SKM-1 treated with dmso at 0.1 percent for 144 hours (cell line): ENCODE results near the gene LTN1.
"Not testable (repeated sequence)": the region's sequence is repeated elsewhere in the genome, so short reads cannot be mapped to it uniquely, and the experiment has no call there.

ENCODE experiments used
- DNase-seq: peaks from one replicate; lab custom pipeline; 2025; ENCODE audit not compliant: unreplicated experiment; lab: John Stamatoyannopoulos, UW

The LTN1 gene

DNA sequence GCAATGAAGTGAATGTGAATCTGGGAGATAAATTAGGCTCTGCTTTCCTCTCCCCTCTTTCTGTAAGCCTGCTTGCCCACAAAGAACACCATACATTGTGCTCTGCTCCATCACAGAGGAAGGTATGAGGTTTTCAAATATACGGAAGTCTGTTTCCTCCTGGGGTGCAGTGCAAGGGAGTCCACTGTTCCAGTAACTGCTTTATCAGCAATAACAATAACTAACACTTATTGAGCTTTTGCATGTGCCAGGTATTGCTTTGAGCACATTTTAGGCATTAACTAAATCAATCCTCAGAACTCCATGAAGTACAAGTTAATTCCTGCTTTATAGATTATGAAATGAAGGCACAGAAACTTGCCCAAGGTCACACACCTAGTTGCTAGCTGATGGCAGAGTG lies 10.0 kb downstream of the LTN1 start:
- DNase-seq, result no peak

DNA sequence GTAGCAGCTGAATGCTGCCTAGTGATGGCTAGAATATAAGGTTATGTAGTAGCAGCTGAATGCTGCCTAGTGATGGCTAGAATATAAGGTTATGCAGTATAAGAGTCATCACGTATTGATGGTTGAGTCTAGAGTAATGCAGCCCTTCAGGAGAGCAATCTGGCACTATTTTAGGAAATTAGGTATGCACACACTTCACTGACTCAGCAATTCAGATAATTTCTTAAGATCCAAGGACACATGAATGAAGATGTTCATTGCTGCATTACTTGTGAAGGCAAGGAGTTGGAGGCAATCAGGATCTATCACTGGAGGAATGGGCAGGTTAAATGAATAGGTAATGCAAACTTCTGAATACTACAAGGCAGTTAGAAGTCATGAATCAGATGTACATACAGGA lies 13.6 kb downstream of the LTN1 start:
- DNase-seq, result no peak

DNA sequence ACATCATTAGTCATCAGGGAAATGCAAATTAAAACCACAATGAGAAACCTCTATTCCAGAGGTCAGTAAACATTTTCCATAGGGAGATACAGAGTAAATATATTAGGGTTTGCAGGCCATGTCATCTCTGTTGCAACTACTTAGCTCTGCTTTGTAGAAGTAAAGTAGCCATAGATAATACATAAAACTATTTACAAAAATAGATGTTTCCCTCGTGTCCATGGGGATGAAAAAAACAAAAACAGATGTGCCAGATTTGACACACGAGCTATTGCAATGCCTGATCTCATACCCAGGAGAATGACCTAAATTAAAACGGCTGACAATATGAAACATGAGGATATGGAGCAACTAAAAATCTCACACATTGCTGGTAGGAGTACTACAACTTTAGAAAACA lies 17.3 kb downstream of the LTN1 start:
- no peak for DNase-seq

DNA sequence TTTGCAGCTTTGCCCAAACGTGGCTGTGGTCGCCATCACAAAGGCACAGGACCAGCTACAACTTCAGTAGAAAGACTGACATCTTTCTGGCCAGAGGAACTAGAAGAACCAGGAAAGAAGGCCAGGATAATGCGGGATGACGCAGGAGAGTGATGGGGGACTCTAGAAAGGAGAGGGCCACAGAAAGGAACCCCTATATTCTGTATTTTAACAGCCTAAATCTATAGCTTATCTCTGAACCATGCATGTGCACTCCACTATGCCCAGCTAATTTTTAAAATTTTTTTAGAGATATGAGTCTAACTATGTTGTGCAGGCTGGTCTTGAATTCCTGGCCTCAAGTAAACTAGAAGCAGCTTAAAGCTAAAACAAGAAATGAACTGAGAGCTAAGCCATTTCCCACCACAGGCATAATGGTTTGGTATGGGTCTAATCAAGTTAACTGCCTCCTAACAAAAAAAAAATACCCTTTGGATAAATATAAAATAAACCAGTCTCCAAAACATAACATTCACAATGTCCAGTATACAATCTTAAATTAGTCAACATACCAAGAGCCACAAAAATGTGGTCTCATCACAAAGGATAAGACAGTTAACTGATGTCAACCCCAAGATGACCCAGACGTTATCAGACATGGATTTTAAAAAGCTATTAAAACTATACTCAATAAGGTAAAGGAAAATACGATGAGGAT lies 18.0 kb downstream of the LTN1 start:
- DNase-seq, result no peak

DNA sequence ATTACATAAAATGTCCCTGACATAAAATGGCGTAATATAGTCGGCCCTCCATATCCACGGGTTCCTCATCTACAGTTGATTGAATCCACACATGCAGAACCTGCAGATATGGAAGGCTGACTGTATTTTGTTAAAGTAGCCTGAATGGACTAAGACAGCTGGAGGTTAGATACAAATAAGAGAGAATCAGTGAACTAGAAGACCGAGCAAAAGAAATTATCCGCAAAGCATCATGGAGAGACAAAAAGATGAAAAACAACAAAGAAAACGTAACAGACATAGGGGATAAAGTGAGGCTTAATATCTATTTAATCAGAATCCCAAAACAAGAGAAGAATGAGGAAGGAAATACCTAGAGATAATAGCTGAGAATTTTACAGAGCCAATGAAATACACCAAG lies 20.3 kb downstream of the LTN1 start:
- no peak for DNase-seq

DNA sequence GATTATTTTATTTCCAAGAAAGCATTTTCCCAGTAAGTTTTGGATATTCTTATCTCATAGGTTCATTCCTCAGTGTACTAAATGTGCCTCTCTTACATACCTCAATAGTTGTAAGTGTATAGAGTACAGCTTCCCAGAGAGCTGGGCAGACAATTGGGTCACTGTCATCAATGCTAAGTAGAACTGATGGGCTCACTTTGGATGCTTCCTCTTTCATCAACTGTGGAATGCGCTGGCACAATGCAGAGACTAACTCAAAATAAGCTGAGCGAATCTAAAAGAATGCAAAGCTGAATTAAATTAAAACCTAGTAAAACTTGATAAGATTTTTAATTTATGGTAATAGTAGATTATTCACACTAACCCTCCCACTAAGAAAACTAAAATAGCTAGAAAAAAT lies 21.5 kb downstream of the LTN1 start:
- DNase-seq, result no peak

DNA sequence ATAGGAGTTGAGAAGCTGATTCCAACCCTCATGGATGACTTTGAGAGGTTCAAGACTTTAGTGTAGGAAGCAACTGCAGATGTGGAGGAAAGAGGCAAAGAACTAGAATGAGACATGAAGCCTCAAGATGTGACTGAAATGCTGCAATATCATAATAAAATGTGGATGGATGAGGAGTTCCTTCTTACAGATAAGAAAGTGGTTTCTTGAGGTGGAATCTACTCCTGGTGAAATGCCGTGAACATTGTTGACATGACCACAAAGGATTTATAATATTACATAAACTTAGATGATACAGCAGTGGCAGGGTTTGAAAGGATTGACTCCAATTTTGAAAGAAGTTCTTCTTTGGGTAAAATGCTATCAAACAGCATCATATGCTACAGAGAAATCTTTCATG lies 28.8 kb downstream of the LTN1 start:
- DNase-seq, result no peak

DNA sequence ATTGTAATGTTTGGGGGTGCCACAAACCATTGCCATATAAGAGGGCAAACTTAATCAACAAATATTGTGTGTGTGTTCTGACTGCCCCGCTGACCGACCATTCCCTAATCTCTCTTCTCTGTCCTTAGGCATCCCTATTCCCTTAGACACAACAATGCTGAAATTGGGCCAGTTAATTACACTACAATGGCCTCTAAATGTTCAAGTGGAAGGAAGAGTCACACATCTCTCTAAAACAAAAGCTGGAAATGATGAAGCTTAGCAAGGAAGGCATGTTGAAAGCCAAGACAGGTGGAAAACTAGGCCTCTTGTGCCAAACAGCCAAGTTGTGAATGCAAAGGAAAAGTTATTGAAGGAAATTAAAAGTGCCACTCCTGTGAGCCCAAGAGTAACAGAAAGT lies 30.2 kb downstream of the LTN1 start:
- no peak for DNase-seq

DNA sequence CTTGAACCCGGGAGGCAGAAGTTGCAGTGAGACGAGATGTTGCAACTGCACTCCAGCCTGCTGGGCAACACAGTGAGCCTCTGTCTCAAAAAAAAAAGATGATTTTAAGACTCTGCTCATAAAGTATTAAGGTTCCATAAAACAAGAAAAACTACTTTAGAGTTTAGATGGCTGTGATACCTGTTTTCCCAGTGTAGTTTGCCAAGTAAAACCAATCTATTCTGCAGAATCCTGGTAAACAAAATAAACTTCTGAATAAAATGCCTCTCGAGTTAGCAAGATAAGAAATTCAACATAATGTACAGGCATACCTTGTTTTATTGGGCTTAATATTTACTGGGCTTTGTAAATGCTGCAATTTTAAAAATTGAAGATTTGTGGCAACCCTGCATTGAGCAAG lies 30.8 kb downstream of the LTN1 start:
- DNase-seq, result no peak

DNA sequence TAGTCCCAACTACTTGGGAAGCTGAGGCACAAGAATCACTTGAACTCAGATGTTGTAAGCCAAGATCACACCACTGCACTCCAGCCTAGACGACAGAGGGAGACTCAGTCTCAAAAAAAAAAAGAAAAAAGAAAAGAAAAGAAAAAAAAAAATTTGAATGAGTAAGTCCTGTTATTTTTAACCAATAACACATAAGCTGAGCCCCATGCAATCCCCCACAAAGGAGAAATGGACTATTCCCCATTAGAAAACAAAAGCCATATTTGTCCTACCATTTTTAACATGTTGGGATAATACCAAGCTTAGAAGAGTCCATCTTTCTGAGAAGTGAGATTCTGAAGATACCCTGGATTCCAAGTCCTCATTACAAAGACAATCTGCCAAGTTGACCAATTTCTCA lies 32.4 kb downstream of the LTN1 start:
- DNase-seq, result no peak

DNA sequence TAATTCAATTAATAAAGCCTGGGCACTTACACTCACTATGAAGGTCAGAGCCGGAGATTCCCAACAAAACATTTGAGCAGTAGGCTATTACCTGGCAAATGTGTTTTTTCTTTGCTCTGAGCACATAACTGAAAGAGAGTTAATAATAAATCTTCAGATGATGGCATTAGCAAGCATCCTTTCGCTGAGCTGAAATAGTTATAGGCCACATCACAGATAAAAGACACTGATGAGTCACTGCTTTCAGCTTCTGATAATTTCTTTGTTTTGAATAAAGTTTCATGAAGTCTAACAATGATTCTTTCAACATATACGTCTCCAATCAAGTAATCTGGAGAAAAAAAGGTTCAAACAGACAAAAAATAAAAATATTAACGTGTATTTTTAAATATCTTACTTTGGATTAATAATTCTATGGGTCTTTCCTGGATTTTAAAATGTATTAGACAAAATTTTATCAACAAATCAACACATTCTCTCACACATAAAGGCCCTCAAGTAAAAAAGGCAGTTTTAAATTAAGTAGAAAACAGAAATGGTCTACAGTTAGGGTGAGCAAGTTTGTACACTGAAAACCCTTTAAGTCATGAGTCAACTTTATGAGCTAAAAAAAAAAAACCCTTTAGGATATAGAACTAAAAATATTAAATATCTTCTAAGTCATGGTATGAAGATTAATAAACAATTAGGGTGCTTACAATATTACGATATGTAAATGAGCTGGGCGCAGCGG lies 33.1 kb downstream of the LTN1 start:
- no peak for DNase-seq

DNA sequence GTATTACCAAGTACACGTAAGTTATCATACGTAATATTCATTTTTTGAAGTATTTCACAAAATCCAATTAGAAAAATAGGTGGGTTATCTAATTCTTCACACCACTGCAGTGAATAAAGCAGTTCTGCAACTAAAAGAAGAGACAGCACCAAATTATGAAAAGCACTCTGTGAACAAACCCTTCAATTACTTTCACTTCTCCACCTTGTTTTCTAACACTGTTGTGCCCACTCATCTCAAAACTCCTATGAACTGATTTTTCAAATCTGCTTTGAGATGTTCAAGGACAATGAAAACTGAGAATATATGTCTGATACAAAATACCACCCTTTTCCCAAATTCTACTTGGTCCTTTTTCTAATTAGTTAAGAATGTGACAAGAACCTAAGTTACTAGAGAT lies 39.4 kb downstream of the LTN1 start:
- DNase-seq, result no peak

DNA sequence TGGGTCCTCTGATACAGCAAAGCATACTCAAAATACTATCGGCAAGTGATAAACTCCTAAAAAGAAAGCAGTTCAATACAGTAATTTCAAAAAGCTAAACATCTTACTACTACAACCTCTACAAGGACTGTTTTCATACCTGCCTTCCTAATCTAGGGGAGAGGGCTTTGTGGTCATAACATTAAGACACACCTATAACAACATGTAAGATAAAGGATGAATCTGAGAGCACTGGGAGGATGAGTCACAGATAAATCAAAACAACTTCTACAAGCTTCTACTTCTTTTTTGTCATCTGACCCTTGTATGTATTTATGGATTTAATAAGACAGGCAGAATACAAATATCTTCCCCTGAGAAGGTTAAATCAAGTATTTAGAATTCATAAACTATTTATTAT lies 40.0 kb downstream of the LTN1 start:
- DNase-seq, result no peak

DNA sequence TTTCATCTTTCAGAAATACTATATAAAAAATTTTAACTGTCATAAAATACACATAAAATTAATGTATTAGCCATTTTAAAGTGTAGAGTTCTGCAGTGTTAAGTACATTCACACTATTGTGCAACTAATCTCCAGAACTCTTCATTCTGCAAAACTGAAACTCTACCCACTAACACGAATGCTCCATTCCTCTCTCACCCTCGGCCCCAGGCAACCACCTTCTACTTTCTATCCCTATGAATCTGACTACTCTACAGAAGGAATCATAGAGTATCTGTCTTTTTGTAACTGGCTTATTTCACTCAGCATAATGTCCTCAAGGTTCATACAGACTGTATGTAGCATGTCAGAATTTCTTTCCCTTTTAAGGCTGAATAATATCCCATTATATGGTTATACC lies 43.4 kb downstream of the LTN1 start:
- DNase-seq, result no peak

DNA sequence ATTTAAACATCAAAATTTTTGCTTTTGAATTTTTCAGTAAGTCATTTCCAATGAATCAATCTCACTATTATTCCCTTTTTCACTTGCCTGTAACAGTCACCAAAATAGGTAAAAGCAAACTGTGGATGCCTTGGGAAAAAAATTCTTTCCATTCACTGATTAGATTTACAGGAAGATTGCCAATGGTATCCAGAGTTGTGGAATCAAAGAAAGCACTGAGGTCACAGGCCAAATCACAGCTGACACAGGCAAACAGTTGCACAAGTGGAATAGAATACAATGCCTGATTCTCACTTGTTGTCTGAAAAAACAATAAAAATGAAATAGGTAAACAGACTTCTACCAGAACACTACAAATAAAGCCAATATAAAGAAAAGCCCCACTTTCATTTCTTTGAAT lies 48.4 kb downstream of the LTN1 start:
- DNase-seq, result no peak

DNA sequence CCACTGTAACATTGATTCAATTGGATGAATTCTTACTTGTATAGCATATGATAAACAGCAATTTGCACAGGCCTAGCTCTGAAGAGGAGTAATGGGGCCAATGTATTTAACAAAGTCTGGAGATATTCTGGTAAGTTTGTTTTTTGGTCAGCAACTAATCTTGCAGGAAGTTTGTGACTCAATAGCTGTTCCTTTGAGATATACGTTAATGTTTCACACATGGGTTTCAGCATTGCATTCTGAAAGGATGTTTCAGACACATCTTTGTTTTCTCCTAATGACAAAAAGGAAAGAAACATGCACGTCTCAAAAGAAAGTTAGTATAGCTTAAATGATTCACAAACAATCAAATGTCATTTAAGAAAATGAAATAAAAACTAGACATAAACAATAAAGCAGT lies 49.0 kb downstream of the LTN1 start:
- DNase-seq, result no peak

DNA sequence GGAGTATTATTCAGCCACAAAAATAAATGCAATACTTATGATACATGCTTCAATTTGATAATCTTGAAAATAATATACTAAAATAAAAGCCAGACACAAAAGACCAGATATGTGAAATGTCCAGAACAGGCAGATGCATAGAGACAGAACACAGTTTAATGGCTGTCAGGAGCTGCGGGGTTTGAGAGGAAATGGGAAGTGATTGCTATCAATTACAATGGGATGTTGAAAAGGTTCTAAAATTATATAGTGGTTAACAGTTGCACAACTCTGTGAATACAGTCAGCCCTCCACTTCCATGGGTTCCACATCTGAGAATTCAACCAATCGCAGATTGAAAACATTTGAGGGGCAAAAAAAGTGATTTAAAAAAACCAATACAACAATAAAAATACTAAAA lies 54.0 kb downstream of the LTN1 start:
- peak; percentile 36 for DNase-seq

DNA sequence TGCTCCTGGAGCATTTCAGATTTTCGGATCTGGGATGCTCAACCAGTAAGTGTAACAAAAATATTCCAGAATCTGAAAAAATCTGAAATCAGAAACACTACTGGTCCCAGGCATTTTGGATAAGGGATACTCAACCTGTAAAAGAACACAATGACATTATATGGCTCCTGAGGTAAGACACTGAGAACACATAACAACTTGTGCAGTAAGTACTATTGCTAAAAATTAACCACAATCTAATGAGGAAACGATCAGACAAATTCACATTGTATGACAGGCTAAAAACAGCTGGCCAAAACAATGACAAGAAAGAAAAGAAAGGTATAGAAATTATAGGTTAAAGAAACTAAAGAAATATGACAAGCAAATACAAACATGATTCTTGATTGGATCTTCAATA lies 54.9 kb downstream of the LTN1 start:
- no peak for DNase-seq

DNA sequence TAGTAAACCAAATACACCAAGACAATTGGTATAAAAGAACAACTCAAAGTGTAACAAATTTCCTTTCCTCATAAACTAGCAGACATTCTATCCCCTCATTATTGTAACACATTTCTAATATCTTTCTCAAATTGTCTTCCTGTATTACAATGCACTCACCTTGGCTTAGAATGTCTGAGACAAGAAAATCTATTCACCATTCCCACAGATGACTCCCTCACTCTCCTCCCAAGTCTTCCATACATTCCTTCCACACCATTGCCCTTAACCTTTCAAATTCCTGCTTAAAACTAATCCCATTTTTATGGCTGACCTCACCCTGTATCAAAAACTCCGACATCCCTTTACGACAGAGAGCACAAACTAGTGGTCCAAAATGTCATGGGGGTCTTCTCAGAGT lies 56.0 kb downstream of the LTN1 start:
- no peak for DNase-seq

DNA sequence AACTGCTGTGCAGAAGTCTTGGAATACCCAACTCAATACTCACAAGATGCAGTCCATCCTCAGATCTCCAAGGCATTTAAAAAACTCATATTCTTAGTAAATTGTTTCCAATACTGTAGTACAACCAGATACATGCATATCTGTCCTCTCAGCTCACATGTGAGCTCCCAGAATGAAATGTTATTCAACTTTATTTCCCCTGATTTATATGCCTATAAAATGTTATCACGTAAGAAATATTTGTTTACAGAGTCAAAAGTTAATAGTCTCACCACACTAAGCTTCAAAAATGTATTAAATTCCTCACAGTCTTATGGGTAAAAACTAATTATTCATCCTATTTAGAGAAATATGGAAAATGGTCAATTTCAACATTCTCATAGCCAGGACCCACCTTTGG lies 56.6 kb downstream of the LTN1 start:
- no peak for DNase-seq

DNA sequence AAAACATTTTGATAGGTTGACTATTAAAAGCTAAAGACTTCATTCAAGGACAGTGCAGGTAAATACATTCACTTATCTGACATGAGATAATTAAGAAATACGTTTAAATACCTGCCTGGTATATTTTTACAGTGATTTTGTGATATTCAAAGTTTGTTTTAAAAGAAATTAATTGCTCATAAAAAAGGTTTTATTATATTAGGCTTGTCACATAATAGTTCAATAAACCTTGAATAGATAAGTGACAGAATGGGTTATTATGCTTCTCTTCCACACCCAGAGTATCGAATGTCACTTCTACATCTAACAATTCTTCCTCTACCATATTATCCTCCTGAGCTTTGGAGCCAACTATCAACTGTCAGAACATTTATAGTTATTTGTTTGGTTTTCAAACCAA lies 60.0 kb downstream of the LTN1 start:
- DNase-seq, result no peak

DNA sequence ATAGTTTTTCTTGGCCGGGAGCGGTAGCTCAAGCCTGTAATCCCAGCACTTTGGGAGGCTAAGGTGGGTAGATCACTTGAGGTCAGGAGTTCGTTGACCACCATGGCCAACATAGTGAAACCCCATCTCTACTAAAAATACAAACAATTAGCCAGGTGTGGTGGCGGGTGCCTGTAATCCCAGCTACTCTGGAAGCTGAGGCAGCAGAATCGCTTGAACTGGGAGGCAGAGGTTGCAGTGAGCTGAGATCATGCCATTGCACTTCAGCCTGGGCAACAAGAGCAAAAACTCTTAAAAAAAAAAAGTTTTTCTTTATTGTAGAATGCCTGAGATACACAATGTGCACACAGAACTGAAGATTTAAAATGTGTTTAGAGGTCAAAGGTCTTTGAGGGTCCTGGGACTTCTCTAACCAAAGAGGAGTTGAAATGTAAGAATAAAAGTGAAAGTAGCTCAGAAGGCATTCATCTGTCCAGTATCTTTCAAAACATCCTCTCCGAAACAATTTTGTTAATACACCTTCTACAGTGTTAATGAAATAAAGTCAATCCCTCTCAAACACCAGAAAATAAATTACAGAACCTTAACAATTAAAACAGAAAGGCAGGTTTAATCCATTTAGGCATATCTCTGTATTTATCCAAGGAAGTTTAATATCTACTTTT lies 60.8 kb downstream of the LTN1 start:
- DNase-seq, result not testable (repeated sequence)
